Kidney (tissue), 14 donors: ENCODE measurements around the gene PDK2. TPM values are rescaled to one million over a fixed set of nuclear protein-coding genes. Genes with fewer than 3 reads are reported as not detected.

Source experiments
- DNase-seq, 5 donors: peaks; one replicate each; pipeline ENCODE4 v3.0.0-alpha.2; 2013 to 2020
- FAIRE-seq: peaks from 2 replicates; lab custom pipeline; 2012; peaks lifted over from hg19 to GRCh38; lab: Jason Lieb, UNC
- H3K27ac ChIP-seq, 2 donors: one replicate each; pipeline ENCODE4 v1.7.0; 2013; ENCODE audit warnings: low read depth in 2 of 2, low read length in 2 of 2, inconsistent platforms in 1 of 2
- H3K27me3 ChIP-seq: one replicate; pipeline ENCODE4 v1.7.1; 2013; ENCODE audit warnings: low read length, inconsistent platforms; ENCODE audit not compliant: control insufficient read depth, insufficient read depth
- H3K36me3 ChIP-seq, 3 donors: one replicate each; pipeline versions ENCODE4 v1.7.0 to v1.7.1; 2013; ENCODE audit warnings: low read length in 3 of 3, control low read depth in 1 of 3, inconsistent platforms in 1 of 3; ENCODE audit not compliant: insufficient read depth in 3 of 3, control insufficient read depth in 2 of 3
- H3K4me1 ChIP-seq, 3 donors: one replicate each; pipeline versions ENCODE4 v1.7.0 to v1.7.1; 2013; ENCODE audit warnings: low read length in 3 of 3, inconsistent platforms in 1 of 3, low read depth in 1 of 3; ENCODE audit not compliant: control insufficient read depth in 2 of 3, insufficient read depth in 2 of 3
- H3K4me3 ChIP-seq, 3 donors: one replicate each; pipeline versions ENCODE4 v1.7.0 to v1.8.1; 2013; ENCODE audit warnings: low read length in 3 of 3, control low read depth in 1 of 3, inconsistent platforms in 1 of 3
- H3K9ac ChIP-seq, 3 donors: one replicate each; pipeline versions ENCODE4 v1.7.0 to v1.7.1; 2013; ENCODE audit warnings: low read length in 3 of 3, control low read depth in 1 of 3, inconsistent platforms in 1 of 3
- H3K9me3 ChIP-seq, 3 donors: one replicate each; pipeline versions ENCODE4 v1.7.0 to v1.7.1; 2013; ENCODE audit warnings: low read length in 3 of 3, control low read depth in 1 of 3, inconsistent platforms in 1 of 3; ENCODE audit not compliant: control insufficient read depth in 2 of 3, insufficient read depth in 1 of 3
- intact Hi-C: fragments of 100-400 bp; cut with DNase I; formaldehyde crosslinking; loops from one replicate; pipeline ENCODE4 v1.11.1; 2022
- polyA plus RNA-seq: library from polyadenylated mRNA; stranded (reverse); fragments of 350-450 nt; fragmentation: Illumina TruSeq; extraction: RNeasy Lipid Tissue Mini Kit (QIAGEN cat#74804); gene quantifications from one replicate; pipeline ENCODE4 v1.2.3, GENCODE V29; 2014; ENCODE audit warnings: low read depth, low replicate concordance; ENCODE audit not compliant: insufficient read depth
- total RNA-seq: library from RNA; stranded (reverse); fragmentation: NEBNext Ultra II Directional; extraction: Animal tissue kit (Norgen Biotek cat#: 25700); gene quantifications from one replicate; pipeline ENCODE4 v1.2.1, GENCODE V29; 2021
- TF ChIP-seq, protein P1 (sequence below): IDR thresholded peaks from 3 replicates; pipeline ENCODE4 v1.5.1; 2012; ENCODE audit warnings: mild to moderate bottlenecking, moderate library complexity, borderline replicate concordance; ENCODE audit not compliant: insufficient read depth; ENCODE audit errors: extremely low read depth
- donor health status: control.
- donor health status: control.
- donor health status: control.
- donor health status: control.
- donor health status: control.
- donor health status: DM: yes; HTN: yes; CAD: no.
- donor health status: Normal renal cell carcinoma (clear cell type).

Gene PDK2
- total and polyA plus RNA-seq, 2 donors from 2014 or later = 41.9 to 121 TPM

DNA sequence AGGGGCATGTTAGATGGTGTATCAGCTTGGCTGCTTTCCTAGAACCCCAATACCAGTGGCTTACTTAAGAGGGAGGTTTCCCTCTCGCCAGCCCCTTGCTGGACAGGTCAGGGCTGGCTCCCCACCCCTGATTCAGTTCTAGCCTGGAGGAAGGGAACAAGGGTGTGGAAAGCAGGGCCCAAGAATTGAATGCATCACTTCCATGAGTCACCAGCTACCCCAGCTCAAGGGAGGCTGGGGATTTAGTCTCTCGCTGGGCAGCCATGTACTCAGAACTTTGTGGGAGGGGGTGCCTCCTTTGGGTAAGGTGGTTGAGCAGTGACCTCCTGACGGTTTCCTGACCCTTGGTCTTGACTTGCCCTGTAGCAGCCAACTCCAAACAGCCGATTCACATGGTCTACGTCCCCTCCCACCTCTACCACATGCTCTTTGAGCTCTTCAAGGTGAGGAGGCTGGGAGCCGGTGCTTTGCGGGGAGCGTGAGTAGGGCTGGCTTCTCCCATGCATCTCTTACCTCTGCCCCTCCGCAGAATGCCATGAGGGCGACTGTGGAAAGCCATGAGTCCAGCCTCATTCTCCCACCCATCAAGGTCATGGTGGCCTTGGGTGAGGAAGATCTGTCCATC is 12.8 kb downstream of the PDK2 start:
- intact Hi-C loops = no loop called here
- peaks cover 2 to 64% (median 24%) of the 10 kb centered on the region in 3 donors for H3K36me3 ChIP-seq
- TF ChIP-seq, protein P1, sequence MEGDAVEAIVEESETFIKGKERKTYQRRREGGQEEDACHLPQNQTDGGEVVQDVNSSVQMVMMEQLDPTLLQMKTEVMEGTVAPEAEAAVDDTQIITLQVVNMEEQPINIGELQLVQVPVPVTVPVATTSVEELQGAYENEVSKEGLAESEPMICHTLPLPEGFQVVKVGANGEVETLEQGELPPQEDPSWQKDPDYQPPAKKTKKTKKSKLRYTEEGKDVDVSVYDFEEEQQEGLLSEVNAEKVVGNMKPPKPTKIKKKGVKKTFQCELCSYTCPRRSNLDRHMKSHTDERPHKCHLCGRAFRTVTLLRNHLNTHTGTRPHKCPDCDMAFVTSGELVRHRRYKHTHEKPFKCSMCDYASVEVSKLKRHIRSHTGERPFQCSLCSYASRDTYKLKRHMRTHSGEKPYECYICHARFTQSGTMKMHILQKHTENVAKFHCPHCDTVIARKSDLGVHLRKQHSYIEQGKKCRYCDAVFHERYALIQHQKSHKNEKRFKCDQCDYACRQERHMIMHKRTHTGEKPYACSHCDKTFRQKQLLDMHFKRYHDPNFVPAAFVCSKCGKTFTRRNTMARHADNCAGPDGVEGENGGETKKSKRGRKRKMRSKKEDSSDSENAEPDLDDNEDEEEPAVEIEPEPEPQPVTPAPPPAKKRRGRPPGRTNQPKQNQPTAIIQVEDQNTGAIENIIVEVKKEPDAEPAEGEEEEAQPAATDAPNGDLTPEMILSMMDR = no peak
- H3K27me3 ChIP-seq = no peaks in the 10 kb centered on the region
- H3K27ac ChIP-seq = no peak overlapping the region
- no peaks in the 10 kb centered on the region for H3K9me3 ChIP-seq
- peaks cover 0 to 30% (median 24%) of the 10 kb centered on the region in 3 donors for H3K4me1 ChIP-seq
- H3K9ac ChIP-seq = no peak overlapping the region
- no peak overlapping the region for H3K4me3 ChIP-seq
- DNase-seq (no peak), FAIRE-seq (no peak)

DNA sequence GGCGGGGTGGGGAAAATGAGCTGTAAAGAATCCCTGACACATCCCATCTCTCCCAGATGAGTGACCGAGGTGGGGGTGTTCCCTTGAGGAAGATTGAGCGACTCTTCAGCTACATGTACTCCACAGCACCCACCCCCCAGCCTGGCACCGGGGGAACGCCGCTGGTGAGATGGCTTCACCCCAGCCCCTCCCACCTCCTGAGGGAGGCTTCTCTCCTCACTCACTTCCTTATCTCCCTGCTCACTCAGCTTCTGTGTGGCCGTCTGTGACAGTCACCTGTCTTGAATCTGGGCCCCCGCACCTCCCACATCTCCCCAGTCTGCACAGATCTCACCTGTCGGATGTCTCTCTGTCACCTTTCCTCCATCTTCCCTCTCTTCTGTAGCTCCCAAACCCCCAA is 13.4 kb downstream of the PDK2 start:
- Histone ChIP-seq H3K36me3 (peaks cover 2 to 61% (median 24%) of the 10 kb centered on the region in 3 donors), H3K4me1 (peaks cover 0 to 23% (median 21%) of the 10 kb centered on the region in 3 donors), H3K4me3 (no peak overlapping the region), H3K9me3 (no peaks in the 10 kb centered on the region), H3K27ac (no peak overlapping the region), H3K9ac (no peak overlapping the region), H3K27me3 (no peaks in the 10 kb centered on the region)
- FAIRE-seq = no peak
- TF ChIP-seq, protein P1 = no peak
- DNase-seq = no peak
- intact Hi-C loops = no loop called here

DNA sequence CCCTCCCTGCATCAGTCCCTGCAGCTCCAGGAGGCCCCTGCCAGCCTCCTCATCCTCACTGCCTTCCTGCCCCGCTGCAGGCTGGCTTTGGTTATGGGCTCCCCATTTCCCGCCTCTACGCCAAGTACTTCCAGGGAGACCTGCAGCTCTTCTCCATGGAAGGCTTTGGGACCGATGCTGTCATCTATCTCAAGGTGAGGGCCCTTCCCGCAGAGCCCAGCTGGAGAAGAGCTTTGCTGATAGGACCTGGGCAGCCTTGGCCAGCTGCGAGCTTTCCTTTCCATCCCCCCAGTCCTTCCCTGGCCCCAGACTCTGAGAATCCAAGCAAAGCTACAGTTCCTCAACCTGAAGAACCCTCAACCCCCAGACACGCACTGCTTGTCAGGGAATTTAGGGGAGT is 14.1 kb downstream of the PDK2 start:
- TF ChIP-seq, protein P1 = no peak
- DNase-seq = peak in 1 of 5 donors; percentile 41
- H3K4me3 ChIP-seq = no peak overlapping the region
- no peak overlapping the region for H3K9ac ChIP-seq
- no peaks in the 10 kb centered on the region for H3K27me3 ChIP-seq
- intact Hi-C loops = no loop called here
- no peak overlapping the region for H3K27ac ChIP-seq
- H3K36me3 ChIP-seq = peaks cover 2 to 54% (median 24%) of the 10 kb centered on the region in 3 donors
- no peak for FAIRE-seq
- H3K4me1 ChIP-seq = peaks cover 0 to 20% (median 19%) of the 10 kb centered on the region in 3 donors
- no peaks in the 10 kb centered on the region for H3K9me3 ChIP-seq

DNA sequence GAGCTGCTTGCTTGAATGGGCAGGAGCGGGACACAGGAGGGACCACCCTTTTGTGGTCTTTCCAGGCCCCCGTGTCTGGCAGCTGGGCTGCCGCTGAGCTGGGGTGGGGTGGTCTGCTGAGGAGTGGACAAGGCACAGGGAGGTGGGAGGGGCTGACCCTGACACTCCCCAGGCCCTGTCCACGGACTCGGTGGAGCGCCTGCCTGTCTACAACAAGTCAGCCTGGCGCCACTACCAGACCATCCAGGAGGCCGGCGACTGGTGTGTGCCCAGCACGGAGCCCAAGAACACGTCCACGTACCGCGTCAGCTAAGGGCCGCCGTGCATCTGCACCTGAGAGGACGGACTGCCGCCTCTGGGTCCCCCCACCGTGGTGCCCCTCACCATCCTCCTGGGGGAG is 14.6 kb downstream of the PDK2 start:
- Histone ChIP-seq H3K4me3 (no peak overlapping the region), H3K9me3 (no peaks in the 10 kb centered on the region), H3K9ac (no peak overlapping the region), H3K4me1 (peaks cover 0 to 20% (median 19%) of the 10 kb centered on the region in 3 donors), H3K27me3 (no peaks in the 10 kb centered on the region), H3K36me3 (peaks cover 2 to 53% (median 23%) of the 10 kb centered on the region in 3 donors), H3K27ac (no peak overlapping the region)
- FAIRE-seq (no peak), DNase-seq (peak in 1 of 5 donors; percentile 74)
- TF ChIP-seq, protein P1 = no peak
- intact Hi-C loops = no loop called here
